Bronchial epithelial cell (primary cell): Measurements from ENCODE around the gene TBC1D9B. TPM values are rescaled to one million over a fixed set of nuclear protein-coding genes. Genes with fewer than 3 reads are reported as not detected.

ENCODE experiments used
- DNase-seq: peaks from one replicate; pipeline ENCODE4 v3.0.0-alpha.2; 2010; ENCODE audit warnings: low read depth
- FAIRE-seq: peaks from 2 replicates; lab custom pipeline; 2011; peaks lifted over from hg19 to GRCh38; lab: Jason Lieb, UNC
- H3K27me3 ChIP-seq: 2 replicates; pipeline ENCODE4 v1.5.1; 2011; ENCODE audit warnings: low read length; ENCODE audit not compliant: control insufficient read depth, insufficient read depth
- H3K36me3 ChIP-seq: 2 replicates; pipeline ENCODE4 v1.5.1; 2011; ENCODE audit warnings: low read length; ENCODE audit not compliant: control insufficient read depth, insufficient read depth
- H3K4me3 ChIP-seq: 2 replicates; pipeline ENCODE4 v1.5.1; 2011; ENCODE audit warnings: mild to moderate bottlenecking, low read depth, low read length, control low read depth
- total RNA-seq: library from RNA; depleted of rRNA; stranded (reverse); fragments of >200 nt; gene quantifications from 2 replicates; pipeline ENCODE4 v1.2.1, GENCODE V29; 2014
- TF ChIP-seq, protein P1 (sequence below): IDR thresholded peaks from 2 replicates; pipeline ENCODE4 v1.5.1; 2011; ENCODE audit warnings: mild to moderate bottlenecking, moderate library complexity, low read length, control low read depth, inconsistent platforms; ENCODE audit not compliant: insufficient read depth, severe bottlenecking

Gene TBC1D9B
- total RNA-seq, 1 donor from 2014 or later: 37.6 TPM

DNA sequence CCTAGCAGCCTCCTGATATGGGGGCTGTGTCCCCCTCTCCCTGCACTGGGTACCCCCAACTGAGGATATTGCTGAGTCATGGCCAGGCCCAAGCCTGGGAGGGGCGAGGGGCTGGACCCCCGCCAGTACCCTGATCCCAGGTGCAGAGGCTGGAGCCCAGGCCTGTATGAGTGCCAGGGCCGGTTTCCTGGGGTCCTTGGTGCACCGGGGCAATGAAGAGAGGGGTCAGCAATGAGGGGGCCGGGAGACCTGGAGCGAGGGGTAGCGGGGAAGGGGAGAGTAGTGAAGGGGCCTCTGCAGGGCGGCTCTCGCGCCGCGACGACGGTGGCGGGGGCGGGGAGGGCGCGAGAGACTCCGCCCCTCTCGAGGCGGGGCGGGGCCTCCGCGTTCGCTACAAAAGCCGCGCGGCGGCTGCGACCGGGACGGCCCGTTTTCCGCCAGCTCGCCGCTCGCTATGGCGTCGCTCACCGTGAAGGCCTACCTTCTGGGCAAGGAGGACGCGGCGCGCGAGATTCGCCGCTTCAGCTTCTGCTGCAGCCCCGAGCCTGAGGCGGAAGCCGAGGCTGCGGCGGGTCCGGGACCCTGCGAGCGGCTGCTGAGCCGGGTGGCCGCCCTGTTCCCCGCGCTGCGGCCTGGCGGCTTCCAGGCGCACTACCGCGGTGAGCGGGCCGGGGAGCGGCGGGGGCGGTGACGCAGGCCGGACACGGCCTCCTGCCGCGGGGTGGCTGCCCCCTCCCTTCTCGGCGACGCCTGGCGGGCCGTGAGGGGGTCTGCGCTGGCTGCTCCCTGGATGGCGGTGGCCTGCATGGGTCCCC lies 87.0 kb downstream of the TBC1D9B start, which contains the start of gene SQSTM1:
TSS of gene SQSTM1 (plus strand) at position 423 of the 815 bp plus-strand sequence. CDS start at position 455, 32 bp downstream.
- no peaks in the 10 kb centered on the region for H3K27me3 ChIP-seq
- H3K4me3 ChIP-seq: peak within 1 kb of the TSS; percentile 92
- H3K36me3 ChIP-seq: peaks cover 35% of the 10 kb centered on the region
- TF ChIP-seq, protein P1, sequence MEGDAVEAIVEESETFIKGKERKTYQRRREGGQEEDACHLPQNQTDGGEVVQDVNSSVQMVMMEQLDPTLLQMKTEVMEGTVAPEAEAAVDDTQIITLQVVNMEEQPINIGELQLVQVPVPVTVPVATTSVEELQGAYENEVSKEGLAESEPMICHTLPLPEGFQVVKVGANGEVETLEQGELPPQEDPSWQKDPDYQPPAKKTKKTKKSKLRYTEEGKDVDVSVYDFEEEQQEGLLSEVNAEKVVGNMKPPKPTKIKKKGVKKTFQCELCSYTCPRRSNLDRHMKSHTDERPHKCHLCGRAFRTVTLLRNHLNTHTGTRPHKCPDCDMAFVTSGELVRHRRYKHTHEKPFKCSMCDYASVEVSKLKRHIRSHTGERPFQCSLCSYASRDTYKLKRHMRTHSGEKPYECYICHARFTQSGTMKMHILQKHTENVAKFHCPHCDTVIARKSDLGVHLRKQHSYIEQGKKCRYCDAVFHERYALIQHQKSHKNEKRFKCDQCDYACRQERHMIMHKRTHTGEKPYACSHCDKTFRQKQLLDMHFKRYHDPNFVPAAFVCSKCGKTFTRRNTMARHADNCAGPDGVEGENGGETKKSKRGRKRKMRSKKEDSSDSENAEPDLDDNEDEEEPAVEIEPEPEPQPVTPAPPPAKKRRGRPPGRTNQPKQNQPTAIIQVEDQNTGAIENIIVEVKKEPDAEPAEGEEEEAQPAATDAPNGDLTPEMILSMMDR: peak; percentile 10
- FAIRE-seq (no peak), DNase-seq (peak; percentile 45)

DNA sequence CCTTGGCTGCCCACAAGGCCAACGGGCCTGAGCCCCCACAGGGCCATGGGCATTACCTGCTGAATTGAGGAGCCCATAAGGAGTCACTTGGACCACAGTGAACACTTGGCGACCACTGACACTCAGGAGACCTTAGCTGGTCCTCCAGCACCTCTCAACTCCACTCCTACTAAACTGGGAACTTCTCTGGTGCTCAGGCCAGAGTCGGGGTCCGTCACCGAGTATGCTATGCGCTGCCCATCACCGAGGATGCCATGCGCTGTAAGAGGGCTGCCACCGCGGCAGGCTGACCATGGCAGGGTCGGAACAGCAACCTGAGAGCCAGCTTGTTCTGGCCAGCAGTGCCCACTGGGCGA lies 87.6 kb downstream of the TBC1D9B start:
- peaks cover 29% of the 10 kb centered on the region for H3K36me3 ChIP-seq
- no peaks in the 10 kb centered on the region for H3K27me3 ChIP-seq
- DNase-seq (no peak), FAIRE-seq (no peak)
- peak overlapping the region; percentile 92 for H3K4me3 ChIP-seq
- TF ChIP-seq, protein P1: no peak

DNA sequence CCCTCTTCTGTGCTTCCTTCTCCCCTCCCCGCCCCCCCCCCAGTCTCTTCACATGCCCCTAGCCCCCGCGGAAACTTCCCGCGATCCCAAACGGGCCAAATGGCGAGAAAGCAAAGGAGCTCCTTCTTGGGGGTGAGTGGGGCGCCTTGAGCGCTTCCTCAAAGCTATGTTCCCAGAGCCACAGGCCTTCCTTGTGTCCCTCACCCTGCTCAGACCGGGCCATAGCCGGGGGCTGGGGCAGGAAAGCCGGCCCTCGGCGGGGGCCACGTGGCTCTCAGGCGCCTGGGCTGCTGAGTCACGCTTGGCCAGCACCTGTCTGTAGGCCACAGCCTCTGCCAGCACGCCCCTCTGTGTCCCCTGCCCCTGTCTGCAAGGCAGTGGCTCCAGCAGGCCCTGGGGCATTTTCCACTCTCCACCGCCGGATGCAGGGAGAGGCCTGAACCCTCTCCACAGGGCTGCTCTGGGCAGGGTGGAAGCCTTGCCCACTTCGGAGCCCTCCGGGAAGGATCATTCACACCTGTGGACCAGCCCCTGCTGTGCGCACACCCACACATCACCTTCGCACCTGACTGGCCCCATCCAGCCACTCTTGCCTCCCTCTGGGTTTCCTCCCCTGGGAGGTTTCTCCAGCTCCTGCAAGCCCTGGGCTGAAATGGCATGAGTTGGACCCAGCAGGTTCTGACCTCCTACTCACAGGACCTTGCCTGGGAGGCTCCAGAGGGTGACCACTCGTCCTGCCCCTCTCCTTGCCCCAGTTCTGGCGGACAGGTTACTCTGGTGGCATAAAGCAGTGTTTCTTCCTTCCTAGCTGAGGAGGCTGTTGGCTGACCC lies 88.2 kb downstream of the TBC1D9B start:
- H3K36me3 ChIP-seq: peaks cover 23% of the 10 kb centered on the region
- DNase-seq (peak; percentile 45), FAIRE-seq (no peak)
- no peak overlapping the region for H3K4me3 ChIP-seq
- no peaks in the 10 kb centered on the region for H3K27me3 ChIP-seq
- TF ChIP-seq, protein P1: no peak

DNA sequence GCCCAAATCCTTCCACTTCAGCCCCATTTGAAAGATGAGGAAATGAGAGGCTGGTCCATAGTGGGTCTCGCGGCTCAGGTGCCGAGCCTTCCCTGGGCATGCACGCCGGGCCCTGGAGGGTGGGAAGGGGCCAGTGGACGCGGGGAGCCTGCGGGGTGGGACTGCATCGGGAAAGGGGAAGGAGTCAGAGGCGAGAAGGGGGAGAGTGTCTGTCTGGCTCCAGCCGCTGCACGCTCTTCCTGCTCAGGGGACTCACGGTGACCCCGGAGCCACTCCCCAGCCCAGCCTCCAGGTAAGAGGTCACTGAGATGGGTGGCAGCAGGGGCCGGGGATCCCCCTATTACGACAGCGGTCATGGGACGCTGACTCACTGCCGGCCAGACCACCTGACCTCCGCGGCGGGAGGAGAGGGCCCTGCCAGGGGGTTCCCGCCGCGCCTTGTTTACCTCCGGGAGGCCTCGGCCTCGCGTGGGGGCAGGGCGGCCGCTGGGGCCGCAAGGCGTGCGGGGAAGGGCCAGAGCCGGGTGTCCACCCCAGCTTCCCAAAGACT lies 88.9 kb downstream of the TBC1D9B start:
- FAIRE-seq: no peak
- peak overlapping the region; percentile 19 for H3K4me3 ChIP-seq
- DNase-seq: peak; percentile 84
- TF ChIP-seq, protein P1: no peak
- H3K36me3 ChIP-seq: peaks cover 16% of the 10 kb centered on the region
- no peaks in the 10 kb centered on the region for H3K27me3 ChIP-seq

DNA sequence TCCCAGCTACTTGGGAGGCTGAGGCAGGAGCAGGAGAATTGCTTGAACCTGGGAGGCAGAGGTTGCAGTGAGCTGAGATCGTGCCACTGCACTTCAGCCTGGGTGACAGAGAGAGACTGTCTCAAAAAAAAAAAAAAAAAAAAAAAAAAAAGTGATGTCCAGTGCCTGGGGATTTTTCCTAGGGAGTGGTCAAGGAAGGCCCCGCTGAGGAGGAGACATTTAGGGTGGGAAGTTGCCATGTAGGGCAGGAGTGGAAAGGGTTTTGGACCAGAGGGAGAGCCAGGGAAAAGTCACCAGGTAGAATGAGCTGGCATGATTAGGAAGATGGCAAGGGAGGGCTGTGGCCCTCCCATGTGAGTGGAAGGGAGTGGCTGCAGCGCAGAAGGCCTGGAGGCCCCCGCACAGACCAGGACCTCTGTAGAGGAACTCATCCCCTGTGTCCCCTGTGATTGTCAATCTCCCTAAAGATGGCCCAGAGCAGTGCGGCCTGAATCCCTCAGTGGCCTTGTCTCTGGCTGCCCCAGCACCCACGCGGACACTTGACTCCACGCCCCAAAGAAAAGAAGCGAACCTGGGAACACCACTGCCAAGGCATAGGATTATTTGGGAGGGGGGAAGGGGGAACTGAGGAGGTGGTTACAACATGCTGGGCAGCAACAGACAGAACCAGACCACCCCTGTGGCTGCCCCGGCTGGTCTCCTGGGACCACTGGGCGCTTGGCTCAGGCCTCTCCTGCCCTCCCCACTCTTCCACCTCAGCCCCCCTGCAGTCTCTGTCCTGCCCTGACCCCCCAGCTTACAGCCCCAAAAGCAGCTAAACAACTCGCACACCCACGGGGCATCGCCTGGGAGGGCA lies 89.6 kb downstream of the TBC1D9B start:
- no peak for FAIRE-seq
- peak overlapping the region; percentile 19 for H3K4me3 ChIP-seq
- no peak for DNase-seq
- H3K36me3 ChIP-seq: peaks cover 11% of the 10 kb centered on the region
- TF ChIP-seq, protein P1: no peak
- H3K27me3 ChIP-seq: no peaks in the 10 kb centered on the region
